Measurements from ENCODE around the gene MYCBP2.

The MYCBP2 gene

DNA sequence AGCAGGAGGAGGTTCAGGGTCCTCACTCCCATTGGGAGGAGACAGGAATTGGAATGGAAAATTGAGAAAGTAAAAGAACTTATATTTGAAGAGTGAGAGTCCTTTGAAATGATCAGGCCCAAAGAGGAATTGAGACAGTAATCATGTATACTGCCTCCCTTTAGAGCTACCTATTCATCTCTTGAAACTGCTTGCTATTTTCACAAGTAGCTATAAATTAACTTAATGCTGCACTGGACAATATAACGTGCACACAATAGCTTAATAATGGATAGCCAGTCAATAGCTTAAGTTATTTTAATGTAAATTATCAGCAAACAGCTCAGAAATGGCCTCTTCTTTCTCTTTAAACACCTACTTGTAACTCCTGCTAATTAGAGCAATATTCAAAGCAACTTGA is 46.6 kb upstream of the MYCBP2 start:
- DNase-seq (ENCODE audit: low spot score): no peak

DNA sequence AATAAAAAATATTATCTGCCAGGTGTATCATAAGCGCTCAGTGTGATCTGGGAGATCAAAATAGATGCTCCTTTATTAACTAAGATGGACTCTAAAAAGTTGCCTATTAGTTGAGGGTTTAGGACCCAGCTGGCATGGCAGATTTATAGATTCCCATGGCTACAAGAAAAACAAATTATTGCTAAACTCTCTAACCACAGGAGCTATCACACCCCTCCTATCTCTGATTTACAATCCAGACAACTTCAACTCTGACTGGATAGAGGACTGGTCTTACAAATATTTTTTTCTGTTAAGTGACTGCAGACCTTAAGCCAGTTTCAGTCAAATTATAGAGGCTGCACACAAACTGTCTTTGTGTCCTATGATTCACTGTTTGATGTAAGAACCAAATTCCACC is 45.4 kb upstream of the MYCBP2 start:
- no peak overlapping the region for H2AFZ ChIP-seq (ENCODE audit: low read length)
- peaks cover 0 to 6% of the 10 kb centered on the region in 2 donors for H3K4me1 ChIP-seq (ENCODE audit: control insufficient read depth in 2 of 2, insufficient read depth in 1 of 2, low read depth in 1 of 2, low read length in 2 of 2)
- no peaks in the 10 kb centered on the region for H3K79me1 ChIP-seq (ENCODE audit: low read depth, low read length)
- no peak overlapping the region for H3K9ac ChIP-seq (ENCODE audit: low read depth, low read length, poor library complexity)
- no CpG with 5 or more reads among the region's 1 CpG for WGBS, 2 donors (ENCODE audit: extremely low coverage in 2 of 2, insufficient read length in 2 of 2, insufficient replicate concordance in 1 of 2)
- H3K4me3 ChIP-seq (ENCODE audit: low read length in 2 of 2): no peak overlapping the region
- no peak overlapping the region for H4K8ac ChIP-seq (ENCODE audit: low read depth, low read length)
- H3K27ac ChIP-seq (replicated peaks; ENCODE audit: low read length): no peak overlapping the region
- no peak overlapping the region for H3K14ac ChIP-seq (ENCODE audit: low read length)
- no peak overlapping the region for H2BK15ac ChIP-seq (ENCODE audit: low read length)
- no peak for DNase-seq (ENCODE audit: low spot score)
- no peak overlapping the region for H3K4me2 ChIP-seq (ENCODE audit: insufficient read depth, low read length, poor library complexity, severe bottlenecking)
- no peak overlapping the region for H4K91ac ChIP-seq (ENCODE audit: low read depth, low read length, poor library complexity)
- H2BK12ac ChIP-seq (ENCODE audit: low read length): no peak overlapping the region
- H3K36me3 ChIP-seq (replicated peaks in 1 of 2; ENCODE audit: control insufficient read depth in 2 of 2, insufficient read depth in 2 of 2, low read length in 2 of 2): no peaks in the 10 kb centered on the region
- H3K27me3 ChIP-seq (ENCODE audit: control insufficient read depth in 3 of 3, insufficient read depth in 3 of 3, low read depth in 1 of 3, low read length in 3 of 3): no peaks in the 10 kb centered on the region
- H3K9me3 ChIP-seq (replicated peaks in 1 of 2; ENCODE audit: control insufficient read depth in 2 of 2, insufficient read depth in 1 of 2, low read depth in 1 of 2, low read length in 2 of 2): no peaks in the 10 kb centered on the region
- no peak overlapping the region for H3K4ac ChIP-seq (ENCODE audit: low read length)
- H2AK5ac ChIP-seq (ENCODE audit: low read depth, low read length): no peak overlapping the region
- H2BK120ac ChIP-seq (ENCODE audit: low read depth, low read length): no peak overlapping the region
- no peak overlapping the region for H3K18ac ChIP-seq (ENCODE audit: low read length)
- no peak overlapping the region for H3K23ac ChIP-seq (ENCODE audit: low read depth, low read length, poor library complexity)
- H2BK5ac ChIP-seq (ENCODE audit: low read length): no peak overlapping the region

More for the DNA sequence above, 46.6 kb upstream of the MYCBP2 start:
- Histone ChIP-seq H3K9ac (ENCODE audit: low read depth, low read length, poor library complexity) (no peak overlapping the region), H3K14ac (ENCODE audit: low read length) (no peak overlapping the region), H2AK5ac (ENCODE audit: low read depth, low read length) (no peak overlapping the region), H3K4ac (ENCODE audit: low read length) (no peak overlapping the region), H4K8ac (ENCODE audit: low read depth, low read length) (no peak overlapping the region), H2BK12ac (ENCODE audit: low read length) (no peak overlapping the region), H3K4me3 (ENCODE audit: low read length in 2 of 2) (no peak overlapping the region), H2AFZ (ENCODE audit: low read length) (no peak overlapping the region), H3K4me1 (ENCODE audit: control insufficient read depth in 2 of 2, insufficient read depth in 1 of 2, low read depth in 1 of 2, low read length in 2 of 2) (peaks cover 0 to 6% of the 10 kb centered on the region in 2 donors), H2BK5ac (ENCODE audit: low read length) (no peak overlapping the region), H3K79me1 (ENCODE audit: low read depth, low read length) (no peaks in the 10 kb centered on the region), H3K27ac (replicated peaks; ENCODE audit: low read length) (no peak overlapping the region), H3K18ac (ENCODE audit: low read length) (no peak overlapping the region), H3K9me3 (replicated peaks in 1 of 2; ENCODE audit: control insufficient read depth in 2 of 2, insufficient read depth in 1 of 2, low read depth in 1 of 2, low read length in 2 of 2) (no peaks in the 10 kb centered on the region), H4K91ac (ENCODE audit: low read depth, low read length, poor library complexity) (no peak overlapping the region), H2BK15ac (ENCODE audit: low read length) (no peak overlapping the region), H2BK120ac (ENCODE audit: low read depth, low read length) (no peak overlapping the region), H3K23ac (ENCODE audit: low read depth, low read length, poor library complexity) (no peak overlapping the region), H3K4me2 (ENCODE audit: insufficient read depth, low read length, poor library complexity, severe bottlenecking) (no peak overlapping the region), H3K36me3 (replicated peaks in 1 of 2; ENCODE audit: control insufficient read depth in 2 of 2, insufficient read depth in 2 of 2, low read length in 2 of 2) (no peaks in the 10 kb centered on the region), H3K27me3 (ENCODE audit: control insufficient read depth in 3 of 3, insufficient read depth in 3 of 3, low read depth in 1 of 3, low read length in 3 of 3) (no peaks in the 10 kb centered on the region)
- no CpG with 5 or more reads among the region's 1 CpG for WGBS, 2 donors (ENCODE audit: extremely low coverage in 2 of 2, insufficient read length in 2 of 2, insufficient replicate concordance in 1 of 2)

DNA sequence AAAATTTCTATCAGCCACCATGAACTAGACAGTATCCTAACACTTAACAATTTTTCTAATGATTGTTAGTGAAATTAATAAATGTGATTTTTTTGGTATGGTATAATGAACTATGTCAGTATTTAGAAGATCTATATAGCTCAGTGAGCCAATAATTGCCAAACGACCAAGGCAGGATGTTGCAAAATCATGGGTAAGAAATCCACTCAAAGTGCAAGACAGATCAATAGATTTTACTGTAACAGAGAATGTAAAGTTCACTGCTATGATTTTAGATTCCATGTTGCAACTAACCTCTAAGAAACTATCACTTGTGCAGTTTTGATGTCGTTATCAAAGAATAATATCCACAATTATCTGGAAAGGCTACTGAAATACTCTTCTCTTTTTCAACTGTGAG is 44.0 kb upstream of the MYCBP2 start:
- Histone ChIP-seq H2BK12ac (ENCODE audit: low read length) (no peak overlapping the region), H3K27me3 (ENCODE audit: control insufficient read depth in 3 of 3, insufficient read depth in 3 of 3, low read depth in 1 of 3, low read length in 3 of 3) (no peaks in the 10 kb centered on the region), H3K36me3 (replicated peaks in 1 of 2; ENCODE audit: control insufficient read depth in 2 of 2, insufficient read depth in 2 of 2, low read length in 2 of 2) (no peaks in the 10 kb centered on the region), H3K4me3 (ENCODE audit: low read length in 2 of 2) (no peak overlapping the region), H3K14ac (ENCODE audit: low read length) (no peak overlapping the region), H2BK120ac (ENCODE audit: low read depth, low read length) (no peak overlapping the region), H3K4me1 (ENCODE audit: control insufficient read depth in 2 of 2, insufficient read depth in 1 of 2, low read depth in 1 of 2, low read length in 2 of 2) (peaks cover 0 to 5% of the 10 kb centered on the region in 2 donors), H3K9me3 (replicated peaks in 1 of 2; ENCODE audit: control insufficient read depth in 2 of 2, insufficient read depth in 1 of 2, low read depth in 1 of 2, low read length in 2 of 2) (no peaks in the 10 kb centered on the region), H3K23ac (ENCODE audit: low read depth, low read length, poor library complexity) (no peak overlapping the region), H2AK5ac (ENCODE audit: low read depth, low read length) (no peak overlapping the region), H3K9ac (ENCODE audit: low read depth, low read length, poor library complexity) (no peak overlapping the region), H3K4me2 (ENCODE audit: insufficient read depth, low read length, poor library complexity, severe bottlenecking) (no peak overlapping the region), H2BK15ac (ENCODE audit: low read length) (no peak overlapping the region), H3K4ac (ENCODE audit: low read length) (no peak overlapping the region), H2BK5ac (ENCODE audit: low read length) (no peak overlapping the region), H3K27ac (replicated peaks; ENCODE audit: low read length) (no peak overlapping the region), H2AFZ (ENCODE audit: low read length) (no peak overlapping the region), H3K79me1 (ENCODE audit: low read depth, low read length) (no peaks in the 10 kb centered on the region), H4K8ac (ENCODE audit: low read depth, low read length) (no peak overlapping the region), H4K91ac (ENCODE audit: low read depth, low read length, poor library complexity) (no peak overlapping the region), H3K18ac (ENCODE audit: low read length) (no peak overlapping the region)
- no peak for DNase-seq (ENCODE audit: low spot score)
- no CpG with 5 or more reads among the region's 2 CpGs for WGBS, 2 donors (ENCODE audit: extremely low coverage in 2 of 2, insufficient read length in 2 of 2, insufficient replicate concordance in 1 of 2)

DNA sequence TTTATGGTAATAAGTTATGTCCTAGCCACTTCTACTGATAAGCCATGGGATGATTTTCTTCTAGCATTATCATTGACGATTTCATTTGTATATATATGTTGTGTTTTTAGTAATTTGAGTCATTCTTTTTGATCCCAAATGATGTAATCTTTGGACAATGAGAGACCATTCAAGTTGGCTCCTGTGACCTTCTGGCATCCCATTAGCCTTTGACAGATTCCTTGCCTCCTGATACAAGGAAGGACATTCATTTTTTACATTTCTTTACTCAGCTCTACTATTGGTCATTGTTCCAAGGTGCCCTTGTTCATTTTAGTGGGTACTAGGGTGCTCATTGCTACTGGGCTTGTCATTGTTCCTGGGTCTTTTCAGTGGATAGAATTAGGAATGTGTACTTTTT is 35.3 kb upstream of the MYCBP2 start:
- Histone ChIP-seq H2AFZ (ENCODE audit: low read length) (no peak overlapping the region), H3K9me3 (replicated peaks in 1 of 2; ENCODE audit: control insufficient read depth in 2 of 2, insufficient read depth in 1 of 2, low read depth in 1 of 2, low read length in 2 of 2) (no peaks in the 10 kb centered on the region), H3K27me3 (ENCODE audit: control insufficient read depth in 3 of 3, insufficient read depth in 3 of 3, low read depth in 1 of 3, low read length in 3 of 3) (no peaks in the 10 kb centered on the region), H3K23ac (ENCODE audit: low read depth, low read length, poor library complexity) (no peak overlapping the region), H3K4me3 (ENCODE audit: low read length in 2 of 2) (no peak overlapping the region), H4K8ac (ENCODE audit: low read depth, low read length) (no peak overlapping the region), H4K91ac (ENCODE audit: low read depth, low read length, poor library complexity) (no peak overlapping the region), H3K14ac (ENCODE audit: low read length) (no peak overlapping the region), H2BK12ac (ENCODE audit: low read length) (no peak overlapping the region), H3K4me1 (ENCODE audit: control insufficient read depth in 2 of 2, insufficient read depth in 1 of 2, low read depth in 1 of 2, low read length in 2 of 2) (peaks cover 0 to 2% of the 10 kb centered on the region in 2 donors), H3K79me1 (ENCODE audit: low read depth, low read length) (no peaks in the 10 kb centered on the region), H3K18ac (ENCODE audit: low read length) (no peak overlapping the region), H2BK15ac (ENCODE audit: low read length) (no peak overlapping the region), H3K4me2 (ENCODE audit: insufficient read depth, low read length, poor library complexity, severe bottlenecking) (no peak overlapping the region), H3K4ac (ENCODE audit: low read length) (no peak overlapping the region), H2BK120ac (ENCODE audit: low read depth, low read length) (no peak overlapping the region), H2AK5ac (ENCODE audit: low read depth, low read length) (no peak overlapping the region), H3K36me3 (replicated peaks in 1 of 2; ENCODE audit: control insufficient read depth in 2 of 2, insufficient read depth in 2 of 2, low read length in 2 of 2) (no peaks in the 10 kb centered on the region), H2BK5ac (ENCODE audit: low read length) (no peak overlapping the region), H3K9ac (ENCODE audit: low read depth, low read length, poor library complexity) (no peak overlapping the region), H3K27ac (replicated peaks; ENCODE audit: low read length) (no peak overlapping the region)
- no CpG with 5 or more reads among the region's 1 CpG for WGBS, 2 donors (ENCODE audit: extremely low coverage in 2 of 2, insufficient read length in 2 of 2, insufficient replicate concordance in 1 of 2)
- DNase-seq (ENCODE audit: low spot score): no peak

All from neuronal stem cell (in vitro differentiated cells).